Endothelial cell of umbilical vein (primary cell): Measurements from ENCODE around the gene SOHLH2. TPM values are rescaled to one million over a fixed set of nuclear protein-coding genes. Genes with fewer than 3 reads are reported as not detected.

Source experiments
- BruUV-seq: library from RNA; stranded (reverse); fragments of 400-500 nt; replicated peaks from 2 replicates; lab custom pipeline; 2021; lab: Mats Ljungman, UMichigan
- CTCF ChIA-PET: fragments of 300-600, 350-600 bp; sonication (Branson Sonifier 250); formaldehyde crosslinking; loops from one replicate; lab custom pipeline; 2021; ENCODE audit warnings: antibody characterized with exemption, inconsistent platforms; lab: Charles Lee
- POLR2A ChIA-PET: fragments of 300-600, 350-600 bp; sonication (Branson Sonifier 250); formaldehyde crosslinking; loops from one replicate; lab custom pipeline; 2021; ENCODE audit warnings: antibody characterized with exemption, inconsistent platforms; lab: Charles Lee
- DNase-seq: peaks from one replicate; pipeline ENCODE4 v3.0.0-alpha.2; 2011; ENCODE audit warnings: low read depth, low spot score
- FAIRE-seq: peaks from 2 replicates; lab custom pipeline; 2011; peaks lifted over from hg19 to GRCh38; lab: Jason Lieb, UNC
- H2AFZ ChIP-seq: 2 replicates; pipeline ENCODE4 v1.6.0; 2012; ENCODE audit warnings: low read depth, low read length, control low read depth, inconsistent platforms
- H3K27ac ChIP-seq: 2 replicates; pipeline ENCODE4 v1.5.1; 2011; ENCODE audit warnings: low read depth, mild to moderate bottlenecking, control low read depth, low read length, moderate library complexity; ENCODE audit not compliant: insufficient read depth
- H3K27me3 ChIP-seq, 2 experiments: 2 replicates each; pipeline versions ENCODE4 v1.6.0 to v1.6.1; 2011; ENCODE audit warnings: low read length in 2 of 2, mixed read lengths in 1 of 2; ENCODE audit not compliant: control insufficient read depth in 2 of 2, insufficient read depth in 2 of 2
- H3K36me3 ChIP-seq, 2 experiments: 2 replicates in 1 of 2; 3 replicates in 1 of 2; pipeline ENCODE4 v1.5.1; 2011; ENCODE audit warnings: low read length in 2 of 2, mild to moderate bottlenecking in 1 of 2, moderate library complexity in 1 of 2; ENCODE audit not compliant: control insufficient read depth in 2 of 2, insufficient read depth in 2 of 2; ENCODE audit errors: extremely low read depth in 1 of 2
- H3K4me1 ChIP-seq: 3 replicates; pipeline ENCODE4 v1.5.1; 2011; ENCODE audit warnings: mild to moderate bottlenecking, low read length; ENCODE audit not compliant: control insufficient read depth, insufficient read depth; ENCODE audit errors: extremely low read depth
- H3K4me2 ChIP-seq: 2 replicates; pipeline ENCODE4 v1.6.1; 2011; ENCODE audit warnings: low read length, control low read depth, mixed read lengths; ENCODE audit not compliant: insufficient read depth
- H3K4me3 ChIP-seq, 3 experiments: fragments of 200-600 bp in 1 of 3; sonication (generic), shearing (Covaris generic) in 1 of 3; replicated peaks in 1 of 3; 2 replicates each; pipeline ENCODE4 v1.5.1; 2011 to 2016; ENCODE audit warnings: control low read depth in 3 of 3, low read length in 3 of 3, mild to moderate bottlenecking in 2 of 3, inconsistent platforms in 1 of 3, low read depth in 1 of 3, moderate library complexity in 1 of 3; ENCODE audit not compliant: insufficient read depth in 1 of 3
- H3K79me2 ChIP-seq: 2 replicates; pipeline ENCODE4 v1.6.0; 2012; ENCODE audit warnings: low read length, inconsistent platforms; ENCODE audit not compliant: control insufficient read depth, insufficient read depth
- H3K9ac ChIP-seq: replicated peaks from 2 replicates; pipeline ENCODE3; 2011; ENCODE audit warnings: low read length, control low read depth; ENCODE audit not compliant: insufficient read depth; ENCODE audit errors: extremely low read depth
- H3K9me1 ChIP-seq: replicated peaks from 3 replicates; pipeline ENCODE4 v1.6.0; 2011; ENCODE audit warnings: mild to moderate bottlenecking, low read length; ENCODE audit not compliant: control insufficient read depth, insufficient read depth; ENCODE audit errors: extremely low read depth
- H3K9me3 ChIP-seq: replicated peaks from 2 replicates; pipeline ENCODE4 v1.5.1; 2012; ENCODE audit warnings: low read length, inconsistent platforms; ENCODE audit not compliant: control insufficient read depth, insufficient read depth
- H4K20me1 ChIP-seq: replicated peaks from 2 replicates; pipeline ENCODE3; 2011; ENCODE audit warnings: mild to moderate bottlenecking, low read length; ENCODE audit not compliant: control insufficient read depth, insufficient read depth; ENCODE audit errors: extremely low read depth
- EZH2 ChIP-seq: IDR thresholded peaks from 2 replicates; pipeline ENCODE4 v1.6.1; 2012; ENCODE audit warnings: borderline replicate concordance, low read depth, mild to moderate bottlenecking, moderate library complexity, low read length, inconsistent platforms; ENCODE audit not compliant: severe bottlenecking
- FOS ChIP-seq: IDR thresholded peaks from 2 replicates; pipeline ENCODE4 v1.6.1; 2011; ENCODE audit warnings: mild to moderate bottlenecking, low read length, moderate library complexity, borderline replicate concordance; ENCODE audit not compliant: insufficient read depth
- GATA2 ChIP-seq: IDR thresholded peaks from 2 replicates; pipeline ENCODE4 v1.7.0; 2011; ENCODE audit warnings: low read depth, mild to moderate bottlenecking, moderate library complexity, mixed read lengths, low read length; ENCODE audit not compliant: insufficient read length, insufficient read depth
- MYC ChIP-seq: IDR thresholded peaks from one replicate; pipeline ENCODE4 v1.6.1; 2011; ENCODE audit warnings: mild to moderate bottlenecking, low read depth, low read length
- POLR2A ChIP-seq: IDR thresholded peaks from 2 replicates; pipeline ENCODE4 v1.6.1; 2012; ENCODE audit warnings: low read depth, mild to moderate bottlenecking, control low read depth, low read length
- POLR2AphosphoS5 ChIP-seq: IDR thresholded peaks from 2 replicates; pipeline ENCODE4 v1.6.1; 2012; ENCODE audit warnings: low read depth, mild to moderate bottlenecking, control low read depth, low read length, moderate library complexity; ENCODE audit not compliant: insufficient read depth
- dilution Hi-C: fragments of 300-500 bp; cut with MboI; formaldehyde crosslinking; loops from one replicate; pipeline ENCODE4 v1.15.0; 2019; ENCODE audit warnings: low sequenced_read_pairs; ENCODE audit not compliant: extremely low pct_ligation_motif_present
- intact Hi-C: fragments of 100-400 bp; cut with micrococcal nuclease; formaldehyde crosslinking; loops from one replicate; pipeline ENCODE4 v1.10.0; 2022
- polyA plus RNA-seq, 4 experiments: library from polyadenylated mRNA; depleted of rRNA in 3 of 4; stranded (reverse) in 3 of 4; unstranded in 1 of 4; fragments of >200 nt; gene quantifications; 2 replicates each; pipeline versions ENCODE4 v1.2.1 to v1.2.3, GENCODE V29; 2011 to 2012; ENCODE audit warnings: missing spikeins in 1 of 4
- total RNA-seq: library from RNA; stranded (reverse); gene quantifications from 2 replicates; pipeline ENCODE4 v1.2.3, GENCODE V29; 2021

Gene SOHLH2
- total and polyA plus RNA-seq, 2 donors (not counting 3 experiments of a cell fraction or from before 2014, with no cell fraction given), result 0.11 to 0.55 TPM

GRCh38 chr13:36251526-36251925, 37.2 kb upstream of the SOHLH2 start:
- Histone ChIP-seq H3K79me2 (no peaks in the 10 kb centered on the region), H3K36me3 (no peaks in the 10 kb centered on the region), H2AFZ (no peak overlapping the region), H3K27me3 (no peaks in the 10 kb centered on the region), H3K9me3 (no peaks in the 10 kb centered on the region), H4K20me1 (no peaks in the 10 kb centered on the region), H3K9ac (no peak overlapping the region), H3K4me1 (no peaks in the 10 kb centered on the region), H3K27ac (no peak overlapping the region), H3K9me1 (no peaks in the 10 kb centered on the region), H3K4me3 (no peak overlapping the region), H3K4me2 (no peak overlapping the region)
- dilution Hi-C loops (no loop called here), intact Hi-C loops (no loop called here)
- TF ChIP-seq POLR2A (no peak), FOS (no peak), MYC (no peak), EZH2 (no peak), POLR2AphosphoS5 (no peak), GATA2 (no peak)
- FAIRE-seq, result no peak
- ChIA-PET CTCF (interaction anchor here (1.4 to 2.7 kb wide), 3 partner anchors 13 to 31 kb away, joined by 4 to 12 read pairs (median 5); no protein-coding TSS in a partner anchor), POLR2A (no interaction called here)
- no TSS peak for BruUV-seq
- no peak for DNase-seq

- FAIRE-seq (no peak), DNase-seq (no peak)
- no peak overlapping the region for H3K4me2 ChIP-seq
- no peaks in the 10 kb centered on the region for H3K9me3 ChIP-seq
- H3K36me3 ChIP-seq, result no peaks in the 10 kb centered on the region
- no peaks in the 10 kb centered on the region for H4K20me1 ChIP-seq
- BruUV-seq, result no TSS peak
- no peak overlapping the region for H3K9ac ChIP-seq
- H3K9me1 ChIP-seq, result no peaks in the 10 kb centered on the region
- TF ChIP-seq POLR2A (no peak), GATA2 (no peak)
- intact Hi-C loops, result no loop called here
- no peaks in the 10 kb centered on the region for H3K27me3 ChIP-seq
- CTCF ChIA-PET, result interaction anchor here (1.4 to 2.7 kb wide), 4 partner anchors 14 to 272 kb away, joined by 3 to 12 read pairs (median 4); no protein-coding TSS in a partner anchor
- no peaks in the 10 kb centered on the region for H3K4me1 ChIP-seq
- POLR2A ChIA-PET, result no interaction called here
- no peak overlapping the region for H3K4me3 ChIP-seq
- no peak overlapping the region for H2AFZ ChIP-seq
- dilution Hi-C loops, result no loop called here
- no peaks in the 10 kb centered on the region for H3K79me2 ChIP-seq
- no peak overlapping the region for H3K27ac ChIP-seq
Measured at GRCh38 chr13:36251017-36251416, 36.7 kb upstream of the SOHLH2 start.
